RWPE2 (cell line): ENCODE data around the gene HEATR9.
A peak's percentile ranks its signal among the peaks of the same experiment; 100 is the strongest.
"Not testable (repeated sequence)": the region's sequence is repeated elsewhere in the genome, so short reads cannot be mapped to it uniquely, and the experiment has no call there.

Source experiments
- ATAC-seq: fragments of 200-7000 bp; cut with Tn5 transposase; 3 replicates; pipeline ENCODE4 v1.9.1; 2021; ENCODE audit warnings: low read depth
- DNase-seq: peaks from one replicate; pipeline ENCODE4 v3.0.0-alpha.2; 2020; ENCODE audit warnings: low spot score
- H3K27ac ChIP-seq: fragments of 450-650 bp; 2 replicates; pipeline ENCODE4 v1.5.1; 2017; ENCODE audit warnings: mild to moderate bottlenecking; ENCODE audit not compliant: poor library complexity, severe bottlenecking
- H3K27me3 ChIP-seq: fragments of 250-450 bp; sonication (Bioruptor Pico); 2 replicates; pipeline ENCODE4 v1.5.1; 2021; ENCODE audit warnings: mild to moderate bottlenecking, moderate library complexity; ENCODE audit not compliant: insufficient read depth, poor library complexity, severe bottlenecking
- H3K36me3 ChIP-seq: fragments of 250-450 bp; sonication (Bioruptor Pico); 2 replicates; pipeline ENCODE4 v1.5.1; 2020; ENCODE audit warnings: low read depth, mild to moderate bottlenecking, moderate library complexity
- H3K4me1 ChIP-seq: fragments of 250-450 bp; sonication (Bioruptor Pico); 2 replicates; pipeline ENCODE4 v1.5.1; 2021; ENCODE audit warnings: mild to moderate bottlenecking, moderate library complexity; ENCODE audit not compliant: insufficient read depth, poor library complexity, severe bottlenecking
- H3K4me3 ChIP-seq: fragments of 250-450 bp; sonication (Bioruptor Pico); 2 replicates; pipeline ENCODE4 v1.5.1; 2021; ENCODE audit warnings: mild to moderate bottlenecking, moderate library complexity; ENCODE audit not compliant: severe bottlenecking
- H3K9me3 ChIP-seq: fragments of 250-450 bp; sonication (Bioruptor Pico); 2 replicates; pipeline ENCODE4 v1.5.1; 2021; ENCODE audit warnings: mild to moderate bottlenecking, moderate library complexity; ENCODE audit not compliant: severe bottlenecking
- TF ChIP-seq, protein P1 (sequence below): fragments of 450-650 bp; IDR thresholded peaks from one replicate; pipeline ENCODE4 v1.5.1; 2017; ENCODE audit warnings: mild to moderate bottlenecking, moderate library complexity; ENCODE audit not compliant: poor library complexity, severe bottlenecking

Gene HEATR9

DNA sequence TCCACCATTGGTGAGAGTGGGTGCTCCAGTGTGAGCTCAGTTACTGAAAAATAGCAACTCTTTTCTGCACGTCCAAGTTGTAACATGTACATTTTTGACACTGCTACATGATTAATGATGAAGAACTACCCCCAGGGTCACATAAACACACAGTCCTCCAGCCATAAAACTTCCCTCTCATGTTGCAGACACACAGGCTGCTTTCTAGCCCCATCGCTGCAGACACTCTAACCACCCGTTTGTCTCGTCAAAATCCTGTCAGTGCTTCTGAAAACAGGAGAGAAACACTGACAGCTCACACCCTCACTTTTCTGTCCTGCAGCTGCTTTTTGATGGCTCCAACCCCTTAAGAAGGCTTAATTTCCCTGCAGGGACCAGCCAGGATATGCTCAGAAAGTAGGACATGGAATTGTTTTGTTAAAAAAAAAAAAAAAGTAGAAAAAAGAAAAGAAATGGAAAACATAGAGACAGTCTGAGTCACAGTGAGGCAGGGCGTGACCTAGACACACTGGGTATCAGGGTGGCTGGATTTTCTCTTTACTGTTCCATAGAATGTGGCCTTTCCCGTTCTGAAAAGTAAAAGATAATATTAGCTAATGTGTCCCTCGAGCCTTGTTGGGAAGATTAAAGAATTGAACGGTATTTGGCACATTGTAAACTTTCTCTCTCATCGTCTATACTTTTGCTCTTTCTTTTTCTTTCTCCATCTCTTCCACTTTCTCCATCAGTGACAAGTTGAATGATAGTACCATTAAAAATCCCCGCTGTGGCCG is 32.2 kb upstream of the HEATR9 start:
- no peaks in the 10 kb centered on the region for H3K9me3 ChIP-seq
- peaks cover 4% of the 10 kb centered on the region for H3K4me1 ChIP-seq
- ATAC-seq (peak; percentile 27; the same call in 1 of the 3 replicates), DNase-seq (no peak)
- no peak overlapping the region for H3K27ac ChIP-seq
- no peak overlapping the region for H3K4me3 ChIP-seq
- H3K36me3 ChIP-seq, result no peaks in the 10 kb centered on the region
- no peaks in the 10 kb centered on the region for H3K27me3 ChIP-seq
- TF ChIP-seq, protein P1, sequence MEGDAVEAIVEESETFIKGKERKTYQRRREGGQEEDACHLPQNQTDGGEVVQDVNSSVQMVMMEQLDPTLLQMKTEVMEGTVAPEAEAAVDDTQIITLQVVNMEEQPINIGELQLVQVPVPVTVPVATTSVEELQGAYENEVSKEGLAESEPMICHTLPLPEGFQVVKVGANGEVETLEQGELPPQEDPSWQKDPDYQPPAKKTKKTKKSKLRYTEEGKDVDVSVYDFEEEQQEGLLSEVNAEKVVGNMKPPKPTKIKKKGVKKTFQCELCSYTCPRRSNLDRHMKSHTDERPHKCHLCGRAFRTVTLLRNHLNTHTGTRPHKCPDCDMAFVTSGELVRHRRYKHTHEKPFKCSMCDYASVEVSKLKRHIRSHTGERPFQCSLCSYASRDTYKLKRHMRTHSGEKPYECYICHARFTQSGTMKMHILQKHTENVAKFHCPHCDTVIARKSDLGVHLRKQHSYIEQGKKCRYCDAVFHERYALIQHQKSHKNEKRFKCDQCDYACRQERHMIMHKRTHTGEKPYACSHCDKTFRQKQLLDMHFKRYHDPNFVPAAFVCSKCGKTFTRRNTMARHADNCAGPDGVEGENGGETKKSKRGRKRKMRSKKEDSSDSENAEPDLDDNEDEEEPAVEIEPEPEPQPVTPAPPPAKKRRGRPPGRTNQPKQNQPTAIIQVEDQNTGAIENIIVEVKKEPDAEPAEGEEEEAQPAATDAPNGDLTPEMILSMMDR, result no peak

DNA sequence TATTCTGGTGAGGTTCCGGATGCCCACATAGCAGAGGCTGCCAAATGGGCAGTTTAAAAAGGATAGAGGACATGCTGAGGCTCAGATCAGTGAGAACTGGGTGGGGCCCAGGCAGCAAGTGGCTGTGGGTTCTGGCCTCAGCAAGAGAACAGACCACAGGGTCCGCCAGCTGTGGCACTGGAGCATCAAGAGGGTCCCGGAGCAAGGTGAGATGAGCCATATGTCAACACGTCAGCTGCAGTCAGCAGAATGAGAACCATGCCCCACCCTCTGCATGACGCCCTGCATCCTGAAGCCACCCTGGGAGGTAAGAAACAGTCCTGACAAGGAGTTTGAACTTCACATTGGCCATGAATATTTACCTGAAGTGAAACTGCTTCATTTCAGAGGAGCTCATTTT is 31.6 kb upstream of the HEATR9 start:
- Histone ChIP-seq H3K27me3 (no peaks in the 10 kb centered on the region), H3K36me3 (no peaks in the 10 kb centered on the region), H3K4me3 (no peak overlapping the region), H3K27ac (no peak overlapping the region), H3K4me1 (peaks cover 4% of the 10 kb centered on the region), H3K9me3 (no peaks in the 10 kb centered on the region)
- TF ChIP-seq, protein P1, result no peak
- DNase-seq (no peak), ATAC-seq (0 out of 3 replicates have a peak, but pooled peaks have one; percentile 17)

- DNase-seq, result no peak
- Histone ChIP-seq H3K27ac (no peak overlapping the region), H3K9me3 (no peaks in the 10 kb centered on the region), H3K36me3 (no peaks in the 10 kb centered on the region), H3K4me1 (peaks cover 4% of the 10 kb centered on the region), H3K27me3 (no peaks in the 10 kb centered on the region), H3K4me3 (no peak overlapping the region)
- TF ChIP-seq, protein P1, result no peak
- 0 out of 3 replicates have a peak, but pooled peaks have one; percentile 38 for ATAC-seq
Observed at GRCh38 chr17:35898283-35899070, 29.8 kb upstream of the HEATR9 start.

- H3K27ac ChIP-seq, H3K9me3 ChIP-seq, ATAC-seq, H3K4me1 ChIP-seq, DNase-seq, H3K4me3 ChIP-seq, H3K36me3 ChIP-seq, H3K27me3 ChIP-seq: not testable (repeated sequence)
Observed at GRCh38 chr17:35897772-35898171, 29.1 kb upstream of the HEATR9 start.

GRCh38 chr17:35895636-35896587 is 27.2 kb upstream of the HEATR9 start:
- Histone ChIP-seq H3K27me3 (no peaks in the 10 kb centered on the region), H3K4me1 (peaks cover 4% of the 10 kb centered on the region), H3K4me3 (no peak overlapping the region), H3K36me3 (no peaks in the 10 kb centered on the region), H3K9me3 (no peaks in the 10 kb centered on the region), H3K27ac (no peak overlapping the region)
- TF ChIP-seq, protein P1, result no peak
- DNase-seq, result no peak
- ATAC-seq, result no peak
